ENCODE measurements around the gene NLGN1.

NLGN1 gene

DNA sequence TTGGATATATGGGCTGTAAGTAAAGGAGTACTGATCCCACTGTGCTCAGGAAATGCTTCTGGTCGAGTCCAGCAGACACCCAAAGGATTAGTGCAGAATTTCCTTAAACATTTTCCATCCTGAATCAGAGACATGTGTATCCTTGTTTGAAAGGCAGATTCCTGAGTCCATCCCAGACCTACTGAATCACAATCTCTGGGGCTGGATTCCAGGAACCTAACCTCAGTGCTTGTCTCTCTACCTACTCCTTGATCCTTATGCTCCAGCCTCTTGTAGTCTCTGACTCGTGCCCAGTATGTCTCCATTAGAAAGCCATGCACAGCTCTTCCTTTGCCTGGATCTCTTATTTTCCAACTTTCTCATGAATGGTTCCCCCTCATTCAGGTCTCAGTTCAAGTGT, 585.8 kb downstream of the NLGN1 start:
- DNase-seq (ENCODE audit: low read depth in 2 of 2) = no peak

DNA sequence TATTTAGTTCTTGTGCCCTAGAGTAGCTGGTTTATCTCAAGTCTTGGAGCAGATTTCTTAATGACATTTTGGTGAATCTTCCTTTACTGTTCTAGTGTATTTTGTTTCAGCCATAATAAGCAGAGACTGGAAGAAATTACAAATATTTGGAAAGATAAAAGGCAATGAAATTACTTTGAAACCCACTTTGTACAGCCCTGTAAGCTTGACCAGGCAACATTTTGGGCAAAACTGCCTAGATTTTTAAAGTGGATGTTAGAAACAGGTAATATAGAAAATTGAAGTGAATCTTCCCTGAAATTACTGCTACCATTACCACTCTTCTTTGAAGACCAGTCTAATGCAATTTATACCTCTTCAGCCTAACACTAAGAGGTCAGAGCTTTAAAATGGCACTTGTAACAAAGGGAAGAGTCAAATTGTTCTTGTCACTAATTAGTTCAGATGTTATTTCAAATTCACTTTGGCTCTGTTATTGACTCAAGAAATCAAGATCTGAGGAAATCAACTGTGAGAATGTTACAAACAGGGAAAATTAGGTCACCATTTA, 589.4 kb downstream of the NLGN1 start:
- no peak for DNase-seq (ENCODE audit: low read depth in 2 of 2)

DNA sequence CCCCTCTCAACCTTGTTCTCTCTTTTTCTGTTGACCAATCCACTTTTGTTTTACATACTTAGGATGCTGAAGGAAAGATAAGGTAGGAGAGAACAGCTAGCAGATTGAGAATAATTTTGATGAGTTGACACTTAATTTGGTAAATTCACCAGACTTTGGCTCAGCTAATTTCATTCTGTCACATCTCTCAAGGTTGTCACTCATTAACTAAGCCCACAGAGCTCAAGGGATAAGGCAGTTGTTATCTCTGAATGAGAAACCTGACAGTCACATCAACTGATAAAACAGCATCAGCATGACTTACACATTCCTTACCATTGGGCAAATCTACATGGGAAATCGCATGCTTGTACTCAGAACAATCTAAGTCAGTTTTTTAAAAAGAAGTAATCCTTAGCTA, 591.4 kb downstream of the NLGN1 start:
- no peak for DNase-seq (ENCODE audit: low read depth in 2 of 2)

DNA sequence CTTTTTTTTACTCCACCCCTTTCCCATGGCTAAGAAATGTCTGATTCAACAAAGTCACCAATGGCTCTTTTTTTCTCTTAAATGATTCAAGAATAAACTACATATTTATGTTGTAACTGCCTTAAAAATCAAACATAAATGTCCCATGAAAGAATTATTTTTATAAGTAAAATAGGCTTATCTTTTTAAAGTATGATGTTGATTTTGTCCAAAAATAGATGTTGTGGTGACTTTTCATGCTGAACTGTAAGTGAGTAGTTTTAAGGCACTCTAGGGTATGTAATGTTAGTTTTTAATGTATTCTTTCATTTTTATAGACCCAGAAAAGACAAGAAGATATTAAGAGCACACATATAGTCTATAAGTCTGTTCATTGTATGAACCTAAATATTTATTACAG, 594.9 kb downstream of the NLGN1 start:
- DNase-seq (ENCODE audit: low read depth in 2 of 2) = no peak

DNA sequence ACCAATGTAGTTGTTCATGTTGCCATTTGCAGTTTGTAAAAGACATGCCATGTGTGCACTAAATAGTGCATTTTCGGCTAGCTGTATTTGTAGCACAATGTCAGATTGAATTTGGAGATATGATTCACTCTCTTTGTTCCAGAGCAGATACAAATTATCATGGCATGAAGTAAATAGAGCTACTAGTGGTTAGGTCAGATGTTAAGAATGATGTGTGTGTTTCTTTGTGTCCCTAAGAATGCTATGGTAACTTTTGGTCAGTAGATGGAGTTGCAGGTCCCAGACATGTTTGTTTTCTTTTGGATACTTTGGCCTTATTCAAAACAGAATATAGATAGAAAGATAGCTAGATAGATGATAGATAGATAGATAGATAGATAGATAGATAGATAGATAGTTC, 595.8 kb downstream of the NLGN1 start:
- no peak for DNase-seq (ENCODE audit: low read depth in 2 of 2)

DNA sequence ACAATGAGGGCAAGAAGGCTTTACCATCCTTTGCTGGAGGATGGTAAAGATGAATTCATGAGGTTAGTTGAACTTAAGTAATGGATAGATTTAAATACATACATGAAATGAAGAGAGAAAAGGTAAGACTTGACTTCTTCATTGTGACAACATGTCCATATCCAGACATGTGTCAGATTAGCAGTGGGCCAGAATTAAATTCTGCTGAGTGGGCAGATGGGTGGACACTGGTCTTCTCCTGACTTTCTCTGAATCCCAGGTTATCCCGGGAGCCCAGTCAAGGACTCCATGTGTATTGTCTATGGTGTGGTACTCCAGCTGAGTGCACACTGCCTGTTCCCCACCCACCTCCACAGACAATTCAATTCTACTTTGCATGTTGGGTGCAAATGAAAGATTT, 603.1 kb downstream of the NLGN1 start:
- DNase-seq (ENCODE audit: low read depth in 2 of 2) = no peak

DNA sequence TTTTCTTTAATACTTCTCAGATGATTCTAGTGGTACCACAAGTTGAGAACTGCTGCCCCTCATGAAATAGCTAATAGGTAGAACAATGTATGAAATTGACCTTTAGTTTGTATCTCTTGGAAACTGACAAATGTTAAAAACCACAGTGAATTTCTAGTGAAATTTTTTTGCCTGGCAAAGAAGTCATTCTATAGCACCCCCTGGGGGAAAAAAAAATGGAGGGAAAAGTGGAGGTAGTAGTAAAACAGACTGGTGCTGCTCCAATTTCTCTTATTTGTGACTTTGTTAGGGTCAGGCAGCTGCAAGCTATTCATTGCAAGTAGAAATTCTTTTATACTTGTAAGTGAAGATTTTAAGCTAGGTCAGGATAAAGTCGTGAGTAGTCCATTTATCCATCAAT, 605.0 kb downstream of the NLGN1 start:
- no peak for DNase-seq (ENCODE audit: low read depth in 2 of 2)

DNA sequence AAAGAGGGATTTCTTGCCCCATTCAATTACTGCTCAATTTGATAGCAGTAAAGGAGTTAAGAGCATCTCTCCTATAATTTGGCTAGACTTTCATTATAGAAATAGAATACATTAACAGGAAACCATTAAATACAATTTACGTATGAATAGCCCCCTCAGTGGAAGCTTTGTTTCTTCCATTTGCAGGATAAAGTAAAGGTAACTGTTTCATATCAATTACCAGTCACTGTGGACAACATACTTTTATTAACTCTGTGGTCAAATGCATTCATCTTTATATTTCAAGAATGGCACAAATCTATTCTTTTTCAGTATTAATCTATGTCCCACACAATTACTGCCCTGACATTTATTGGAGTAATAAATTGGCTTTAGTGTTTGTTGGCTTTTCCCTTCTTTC, 613.4 kb downstream of the NLGN1 start:
- DNase-seq (ENCODE audit: low read depth in 2 of 2) = no peak

DNA sequence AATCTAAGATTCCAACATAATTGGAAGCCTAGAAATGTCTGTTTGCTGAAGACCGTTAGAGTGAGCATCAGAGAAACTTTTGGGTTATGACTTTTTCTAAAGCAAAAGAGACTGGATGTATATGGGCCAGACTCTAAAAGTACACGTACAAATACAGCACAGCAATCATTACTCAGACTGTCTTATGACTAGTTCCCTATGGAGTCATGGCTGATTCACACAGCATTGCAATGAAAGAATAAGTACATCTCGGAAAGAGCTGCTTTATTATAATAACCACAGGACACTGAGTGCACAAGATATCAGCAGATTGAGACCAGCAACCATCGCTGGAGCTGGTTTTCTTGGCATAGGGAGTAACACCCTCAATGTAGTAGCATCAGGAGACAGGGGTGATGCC, 618.6 kb downstream of the NLGN1 start:
- no peak for DNase-seq (ENCODE audit: low read depth in 2 of 2)

DNA sequence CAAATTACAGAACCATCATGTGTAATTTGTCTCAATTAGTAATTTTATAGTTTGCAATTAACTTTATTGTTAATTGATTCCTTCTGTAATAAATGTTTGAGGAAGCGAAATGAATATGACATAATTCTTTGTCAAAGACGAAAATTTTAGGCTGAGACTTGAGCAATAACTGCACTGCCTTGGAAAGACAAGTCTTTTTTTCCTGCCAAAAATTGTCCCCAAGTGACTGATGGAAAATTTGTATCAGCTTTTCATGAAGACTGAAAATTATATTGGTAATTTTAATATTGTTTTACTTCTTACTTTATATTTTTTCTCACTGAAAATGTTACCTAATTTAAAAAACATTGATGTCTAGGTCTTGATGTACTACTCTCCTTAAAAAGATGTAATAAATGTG, 622.6 kb downstream of the NLGN1 start:
- no peak for DNase-seq (ENCODE audit: low read depth in 2 of 2)

DNA sequence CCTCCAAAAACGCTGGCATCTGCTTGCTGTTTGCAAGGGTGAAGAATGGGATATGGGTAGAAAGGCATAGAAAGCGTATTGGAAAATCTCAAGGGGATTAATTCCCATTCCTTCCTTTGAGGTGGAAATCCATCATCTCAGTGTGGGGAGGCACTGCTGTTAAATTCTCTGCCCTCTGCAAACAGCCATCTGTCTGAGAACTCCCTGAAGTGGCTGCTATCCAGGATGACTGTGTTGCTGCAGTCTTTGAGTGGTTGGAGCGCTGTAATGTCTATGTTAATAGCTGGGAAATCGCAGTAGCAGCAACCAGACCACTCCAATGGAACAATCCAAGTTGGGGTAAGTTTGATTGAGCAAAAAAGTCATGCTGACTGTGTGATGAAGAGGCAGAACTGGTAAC, 625.9 kb downstream of the NLGN1 start:
- DNase-seq (ENCODE audit: low read depth in 2 of 2) = no peak

DNA sequence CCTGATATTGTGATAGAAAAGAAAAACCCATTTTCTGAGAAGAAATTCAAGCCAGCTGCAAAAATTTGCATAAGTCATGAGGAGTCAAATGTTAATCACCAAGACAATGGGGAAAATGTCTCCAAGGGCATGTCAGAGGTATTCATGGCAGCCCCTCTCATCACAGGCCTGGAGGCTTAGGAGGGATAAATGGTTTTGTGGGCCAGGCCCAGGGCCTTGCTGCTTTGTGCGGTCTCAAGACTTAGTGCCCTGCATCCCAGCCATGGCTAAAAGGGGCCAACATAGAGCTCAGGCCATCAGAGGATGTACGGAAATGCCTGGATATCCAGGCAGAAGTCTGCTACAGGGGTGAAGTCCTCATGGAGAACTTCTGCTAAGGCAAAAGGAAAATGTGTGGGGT, 631.1 kb downstream of the NLGN1 start:
- DNase-seq (ENCODE audit: low read depth in 2 of 2) = no peak

DNA sequence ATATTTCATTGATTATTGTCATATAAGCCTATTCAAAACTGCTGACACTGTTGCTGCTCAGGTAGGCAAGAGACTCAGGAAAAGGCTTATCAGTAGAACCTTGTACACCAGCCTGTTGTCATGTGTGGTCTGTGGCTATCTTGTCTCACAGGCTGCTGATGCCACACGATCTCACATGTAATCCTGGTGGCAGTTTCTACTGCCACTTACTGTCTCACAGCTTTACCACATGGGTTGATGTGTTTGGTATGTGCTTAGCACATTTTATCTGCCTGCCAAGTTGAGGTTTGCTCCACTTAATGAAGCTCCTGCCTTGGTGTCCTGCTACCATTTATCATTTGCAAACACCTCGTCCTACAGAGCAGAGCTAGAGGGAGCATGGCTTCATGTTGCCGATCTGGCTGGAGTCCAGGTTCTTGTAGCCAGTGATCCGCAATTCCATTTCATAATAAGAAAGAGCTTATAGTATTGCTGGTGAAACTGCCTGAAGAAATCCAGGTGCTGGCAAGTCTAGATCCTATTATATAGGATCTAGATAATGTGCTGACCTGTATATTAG, 637.9 kb downstream of the NLGN1 start:
- DNase-seq (ENCODE audit: low read depth in 2 of 2) = no peak

DNA sequence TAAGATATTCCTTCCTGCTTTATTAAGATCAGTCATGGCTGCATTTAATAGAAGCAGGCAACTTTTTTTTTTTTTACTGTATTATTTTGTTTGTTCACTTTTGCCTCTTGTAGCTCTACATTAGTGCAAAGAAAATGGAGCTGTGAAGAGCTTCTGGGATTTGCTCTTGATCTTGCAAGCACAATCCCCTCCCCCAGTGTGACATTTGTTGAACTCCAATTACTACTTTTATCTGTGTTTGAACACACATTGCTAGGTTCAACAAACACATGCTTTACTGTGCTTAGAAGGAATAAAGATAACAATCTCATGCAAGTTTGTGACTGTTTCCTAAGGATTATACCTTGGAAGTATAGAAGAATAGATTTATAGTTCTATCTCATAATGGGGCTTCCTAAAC, 648.8 kb downstream of the NLGN1 start:
- DNase-seq (ENCODE audit: low read depth in 2 of 2) = no peak

DNA sequence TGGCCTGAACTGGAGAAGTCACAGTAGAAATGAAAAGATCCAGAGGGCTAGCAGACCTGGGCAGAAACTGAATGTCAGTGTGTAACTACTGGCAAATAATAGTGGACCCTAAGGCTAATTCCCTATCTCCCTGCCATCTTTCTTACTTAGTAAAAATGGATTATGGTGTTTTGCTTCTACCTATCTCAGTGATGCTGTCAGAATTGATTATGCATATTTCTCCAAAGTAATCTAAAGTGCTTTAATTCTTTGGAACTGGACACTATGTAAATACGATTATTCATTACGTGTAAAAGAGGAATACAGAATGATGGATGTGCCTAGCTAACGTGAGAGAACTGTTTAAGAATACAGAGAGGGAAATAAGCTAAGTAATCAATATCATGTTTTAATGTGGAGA, 651.9 kb downstream of the NLGN1 start:
- no peak for DNase-seq (ENCODE audit: low read depth in 2 of 2)

DNA sequence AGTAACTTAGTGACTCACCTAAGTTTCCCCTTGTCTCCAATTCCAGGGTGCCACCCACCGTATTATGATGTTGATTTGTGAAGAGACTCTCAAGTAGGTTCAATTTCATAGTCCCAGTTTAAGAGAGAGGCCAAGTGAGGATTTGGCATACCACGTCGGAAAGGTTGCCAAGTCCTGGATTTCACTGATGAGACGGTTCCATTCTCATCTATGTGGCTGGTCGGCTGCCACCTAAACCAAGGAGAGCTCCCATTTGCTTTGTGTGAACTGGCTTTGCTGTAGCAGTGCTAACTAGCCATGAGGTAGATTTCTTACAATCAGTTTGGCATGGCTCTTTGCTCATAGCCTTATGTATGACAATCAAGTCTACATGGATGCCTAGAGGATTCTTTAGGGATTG, 653.6 kb downstream of the NLGN1 start:
- DNase-seq (ENCODE audit: low read depth in 2 of 2) = no peak

DNA sequence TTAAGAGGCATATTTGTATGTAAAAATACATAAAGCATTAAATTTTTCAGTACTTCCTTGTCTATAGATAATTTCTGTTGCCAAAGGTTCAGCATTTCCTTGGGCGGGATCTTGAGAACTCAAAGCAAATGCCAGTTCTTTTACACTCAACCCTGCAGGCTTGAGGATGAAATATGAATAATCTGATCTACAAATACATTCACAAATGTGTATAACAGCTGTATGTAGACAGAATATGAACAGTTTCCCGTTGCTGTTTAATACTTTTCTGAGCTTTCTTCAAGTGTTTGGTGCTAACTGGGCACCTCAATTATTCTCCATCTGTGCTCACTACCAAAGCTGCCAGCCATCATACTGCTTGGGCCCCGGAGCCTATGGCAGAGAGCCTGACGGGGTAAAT, 661.3 kb downstream of the NLGN1 start:
- DNase-seq (ENCODE audit: low read depth in 2 of 2) = no peak

DNA sequence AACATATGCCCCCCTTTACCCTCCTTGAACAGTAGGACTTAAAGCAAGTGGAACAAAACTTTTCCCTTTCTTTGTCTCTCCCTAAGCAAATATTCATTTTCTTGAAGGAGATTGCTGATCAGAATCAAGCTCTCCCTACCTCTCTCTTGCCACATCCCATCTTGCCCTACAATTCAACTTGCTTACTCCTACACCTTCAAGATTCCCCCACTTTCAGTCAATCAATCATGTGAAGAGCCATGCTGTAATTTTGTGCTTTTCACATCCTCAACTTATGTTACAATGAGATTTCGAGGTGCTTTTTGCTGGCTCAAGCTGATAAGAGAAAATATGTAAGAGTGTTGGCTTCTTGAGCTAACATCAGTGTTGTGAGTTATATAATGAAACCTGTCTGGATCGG, 662.9 kb downstream of the NLGN1 start:
- no peak for DNase-seq (ENCODE audit: low read depth in 2 of 2)

DNA sequence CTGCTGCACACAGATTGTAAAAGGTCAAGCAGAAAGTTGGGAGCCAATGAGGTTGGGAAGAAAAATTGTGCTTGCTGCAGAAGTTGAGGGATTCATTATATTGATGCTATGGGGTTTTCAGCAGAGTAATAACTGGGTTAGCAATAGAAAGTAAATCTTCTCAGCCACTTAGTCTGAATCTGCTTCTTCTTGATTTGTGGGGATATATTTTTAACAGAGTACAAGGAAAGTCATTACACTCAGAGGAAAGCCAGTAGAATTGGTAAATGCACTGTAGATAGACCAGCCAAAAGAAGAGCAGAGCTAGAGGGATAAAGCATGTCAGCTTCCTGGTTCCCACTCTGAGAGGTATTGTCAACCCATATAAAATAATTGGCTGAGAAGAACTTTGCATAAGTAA, 663.6 kb downstream of the NLGN1 start:
- no peak for DNase-seq (ENCODE audit: low read depth in 2 of 2)

DNA sequence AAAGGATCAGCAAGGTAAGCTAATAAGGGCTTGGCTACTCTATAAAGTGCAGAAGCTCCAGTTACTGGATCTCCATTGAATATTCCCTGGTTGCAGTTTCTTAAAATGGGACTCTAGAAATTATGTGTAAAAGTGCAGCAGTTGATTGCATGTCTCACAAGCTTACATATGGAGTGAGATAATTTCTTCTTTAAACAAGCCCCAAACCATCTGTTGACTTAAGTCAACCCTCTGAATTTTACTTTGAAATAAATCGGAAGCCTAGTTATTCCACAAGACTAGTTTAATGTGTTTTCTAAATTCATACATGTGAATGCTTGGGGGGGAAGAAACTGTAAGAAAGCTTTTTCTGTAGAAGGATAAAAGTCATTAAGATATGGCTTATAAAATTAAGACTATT, 664.2 kb downstream of the NLGN1 start:
- no peak for DNase-seq (ENCODE audit: low read depth in 2 of 2)

DNA sequence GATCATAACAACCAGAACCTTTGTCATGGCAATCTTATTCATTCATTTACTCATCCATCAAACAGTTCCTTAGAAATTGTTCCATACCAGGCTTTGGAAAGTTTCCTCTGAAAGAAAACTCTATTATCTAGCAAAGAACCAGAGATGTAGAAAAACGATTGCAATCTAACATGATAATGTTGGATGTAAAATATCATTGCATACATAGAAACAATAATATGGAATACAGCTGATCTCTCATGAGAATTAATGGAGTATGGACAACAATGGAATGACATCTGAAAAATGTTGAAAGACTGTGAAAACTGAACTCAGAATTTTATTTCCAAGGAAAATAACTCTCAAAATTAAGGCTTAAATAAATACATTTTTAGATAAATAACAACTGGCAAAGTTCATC, 665.4 kb downstream of the NLGN1 start:
- DNase-seq (ENCODE audit: low read depth in 2 of 2) = no peak

DNA sequence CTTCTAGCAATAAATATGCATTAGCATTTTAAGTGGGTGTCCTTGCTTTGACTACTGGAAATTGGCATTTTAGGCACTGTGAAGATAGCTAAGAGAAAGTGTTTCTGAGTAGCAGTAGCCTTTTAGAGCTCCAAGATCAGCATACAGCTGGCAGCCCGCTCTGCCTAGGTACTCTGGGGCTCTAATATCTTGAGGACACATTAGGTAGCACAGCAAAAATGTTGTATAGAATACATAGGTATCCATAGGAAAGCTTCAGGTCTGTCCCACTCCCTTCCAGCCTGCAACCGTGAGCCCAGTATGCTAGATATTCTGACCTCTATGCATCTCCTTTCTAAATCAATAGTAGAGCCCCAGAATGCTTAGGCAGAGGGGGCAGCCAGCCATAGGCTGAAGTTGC, 670.5 kb downstream of the NLGN1 start:
- no peak for DNase-seq (ENCODE audit: low read depth in 2 of 2)

DNA sequence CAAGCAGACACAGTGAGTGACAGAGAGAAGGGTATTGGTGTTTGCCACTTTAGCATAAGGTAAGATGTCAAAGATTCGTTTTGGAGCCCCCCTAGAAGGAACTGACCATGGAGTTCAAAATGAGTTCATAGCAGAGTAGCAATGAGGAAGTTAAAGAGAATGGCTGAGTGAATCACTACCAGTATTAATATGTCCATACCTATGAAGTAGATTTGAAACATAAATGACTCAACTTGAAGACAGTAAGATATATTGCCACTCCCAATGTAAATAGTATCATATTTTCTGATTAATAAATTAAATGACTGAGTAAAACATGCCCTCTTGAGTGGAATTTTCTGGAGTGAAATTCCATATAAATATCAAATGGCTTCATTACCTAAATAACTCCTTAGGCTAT, 675.1 kb downstream of the NLGN1 start:
- no peak for DNase-seq (ENCODE audit: low read depth in 2 of 2)

DNA sequence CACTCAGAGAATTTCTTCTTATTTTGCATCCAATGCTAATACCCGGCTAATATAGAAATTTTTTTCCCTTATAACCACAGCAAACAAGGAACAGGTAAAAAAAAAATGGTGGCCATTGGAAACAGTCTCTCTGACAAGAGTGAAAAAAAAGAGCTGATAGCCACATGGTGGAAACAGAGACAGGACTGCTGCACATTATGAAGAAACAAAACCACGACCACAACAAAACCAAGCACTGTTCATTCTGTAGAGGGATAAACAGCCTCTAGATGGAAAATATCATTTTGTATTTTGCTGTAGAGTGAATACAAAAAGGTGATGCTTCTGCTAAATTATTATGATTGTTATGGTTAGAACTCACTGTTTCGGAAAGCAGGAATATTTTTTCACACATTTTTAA, 686.2 kb downstream of the NLGN1 start:
- no peak for DNase-seq (ENCODE audit: low read depth in 2 of 2)

DNA sequence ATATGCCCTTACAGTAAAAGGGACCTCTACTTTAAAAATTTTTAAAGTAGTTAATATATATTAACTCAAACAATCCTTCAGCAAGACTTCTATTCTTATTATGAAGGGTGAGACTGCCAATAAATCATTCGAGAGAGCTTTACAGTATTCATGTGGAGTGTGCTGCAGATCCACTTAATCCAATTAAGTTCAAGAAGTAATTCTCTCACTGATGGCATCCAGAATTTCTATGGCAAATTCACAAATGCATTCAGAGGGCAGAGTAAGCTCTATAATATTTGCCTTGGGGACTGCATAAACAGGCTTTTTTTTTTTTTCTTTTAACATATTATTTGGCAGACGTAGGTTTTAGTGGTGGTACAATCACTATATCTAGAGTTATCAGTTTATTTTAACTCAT, 692.0 kb downstream of the NLGN1 start:
- no peak for DNase-seq (ENCODE audit: low read depth in 2 of 2)

Data from stimulated activated CD8-positive, alpha-beta memory T cell treated with anti-CD3 and anti-CD28 coated beads, Interleukin-7, amount 100 ng/mL, for 4 hours (primary cell).